Umbilical cord (tissue), 2 donors: ENCODE results near the gene NELL1. TPM values are rescaled to one million over a fixed set of nuclear protein-coding genes. Genes with fewer than 3 reads are reported as not detected.

Experiments used
- DNase-seq: peaks from one replicate; pipeline ENCODE4 v3.0.0-alpha.2; 2015; ENCODE audit warnings: low spot score
- total RNA-seq: library from RNA; depleted of rRNA; stranded (reverse); fragments of >200 nt; gene quantifications from one replicate; pipeline ENCODE4 v1.2.3, GENCODE V29; 2014; ENCODE audit warnings: low replicate concordance; ENCODE audit not compliant: insufficient read depth

NELL1 gene
- total RNA-seq, 1 donor from 2014 or later, result 4.3 TPM

- DNase-seq, result no peak
Observed at GRCh38 chr11:20963596-20963995, 294.2 kb downstream of the NELL1 start.

GRCh38 chr11:20964985-20965384 is 295.6 kb downstream of the NELL1 start:
- no peak for DNase-seq

GRCh38 chr11:20966489-20966888 is 297.1 kb downstream of the NELL1 start:
- DNase-seq, result no peak

GRCh38 chr11:20973940-20974559 is 304.7 kb downstream of the NELL1 start:
- no peak for DNase-seq

- DNase-seq, result no peak
Observed at GRCh38 chr11:20980736-20981135, 311.4 kb downstream of the NELL1 start.

- no peak for DNase-seq
Observed at GRCh38 chr11:20990447-20990846, 321.1 kb downstream of the NELL1 start.

- no peak for DNase-seq
Observed at GRCh38 chr11:20991471-20991870, 322.1 kb downstream of the NELL1 start.

- DNase-seq, result no peak
Observed at GRCh38 chr11:21007297-21007696, 337.9 kb downstream of the NELL1 start.

GRCh38 chr11:21018248-21018647 is 348.9 kb downstream of the NELL1 start:
- no peak for DNase-seq

- peak; percentile 26 for DNase-seq
Observed at GRCh38 chr11:21026685-21027084, 357.3 kb downstream of the NELL1 start.

GRCh38 chr11:21037850-21038249 is 368.5 kb downstream of the NELL1 start:
- no peak for DNase-seq

GRCh38 chr11:21038801-21039200 is 369.4 kb downstream of the NELL1 start:
- DNase-seq, result no peak

- no peak for DNase-seq
Observed at GRCh38 chr11:21040630-21041029, 371.2 kb downstream of the NELL1 start.

- DNase-seq, result no peak
Observed at GRCh38 chr11:21048626-21049025, 379.2 kb downstream of the NELL1 start.

- DNase-seq, result no peak
Observed at GRCh38 chr11:21053466-21053865, 384.1 kb downstream of the NELL1 start.

- DNase-seq, result no peak
Observed at GRCh38 chr11:21056644-21057043, 387.3 kb downstream of the NELL1 start.

- no peak for DNase-seq
Observed at GRCh38 chr11:21059879-21060278, 390.5 kb downstream of the NELL1 start.

- no peak for DNase-seq
Observed at GRCh38 chr11:21066030-21066429, 396.6 kb downstream of the NELL1 start.

- no peak for DNase-seq
Observed at GRCh38 chr11:21068886-21069285, 399.5 kb downstream of the NELL1 start.

GRCh38 chr11:21069909-21070308 is 400.5 kb downstream of the NELL1 start:
- peak; percentile 9 for DNase-seq

- DNase-seq, result no peak
Observed at GRCh38 chr11:21072558-21072957, 403.2 kb downstream of the NELL1 start.

- DNase-seq, result no peak
Observed at GRCh38 chr11:21082853-21083252, 413.5 kb downstream of the NELL1 start.

GRCh38 chr11:21088930-21089329 is 419.5 kb downstream of the NELL1 start:
- no peak for DNase-seq

GRCh38 chr11:21104641-21105040 is 435.3 kb downstream of the NELL1 start:
- no peak for DNase-seq
